IPS-18c (cell line): Measurements from ENCODE around the gene TGFBI.

Source experiments
- H3K4me3 ChIP-seq: 2 replicates; pipeline ENCODE4 v1.7.0; 2013; ENCODE audit warnings: low read depth, mild to moderate bottlenecking, low read length, moderate library complexity; ENCODE audit not compliant: insufficient read depth
- H3K9me3 ChIP-seq: one replicate; pipeline ENCODE4 v1.6.1; 2013; ENCODE audit warnings: mild to moderate bottlenecking, low read length, moderate library complexity; ENCODE audit not compliant: control insufficient read depth, insufficient read depth

The TGFBI gene

DNA sequence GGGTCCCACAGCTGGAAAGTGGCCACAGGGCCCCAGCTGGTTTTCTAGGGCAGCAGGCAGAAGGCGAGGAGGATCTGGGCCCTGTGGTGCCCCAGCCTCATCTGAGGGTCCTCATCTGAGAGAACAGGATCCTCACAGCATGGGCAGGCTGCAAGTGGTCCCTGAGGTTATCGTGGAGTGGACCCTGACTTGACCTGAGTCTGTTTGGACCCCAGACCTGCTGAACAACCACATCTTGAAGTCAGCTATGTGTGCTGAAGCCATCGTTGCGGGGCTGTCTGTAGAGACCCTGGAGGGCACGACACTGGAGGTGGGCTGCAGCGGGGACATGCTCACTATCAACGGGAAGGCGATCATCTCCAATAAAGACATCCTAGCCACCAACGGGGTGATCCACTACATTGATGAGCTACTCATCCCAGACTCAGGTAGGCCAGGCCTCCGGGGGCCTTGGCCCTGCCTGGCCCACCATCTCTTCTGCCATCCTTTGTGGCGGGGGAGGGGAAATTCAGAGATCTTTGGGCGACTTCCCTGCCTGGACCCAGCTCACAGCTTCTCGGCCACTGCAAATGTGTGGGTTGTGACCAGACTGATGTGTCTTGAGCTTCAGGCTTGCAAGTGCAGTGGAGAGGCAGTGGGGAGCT is 24.0 kb downstream of the TGFBI start:
- H3K4me3 ChIP-seq = no peak overlapping the region

GRCh38 chr5:136053336-136054141 is 24.8 kb downstream of the TGFBI start:
- Histone ChIP-seq H3K9me3 (no peaks in the 10 kb centered on the region), H3K4me3 (no peak overlapping the region)

More for the DNA sequence above, 24.0 kb downstream of the TGFBI start:
- no peaks in the 10 kb centered on the region for H3K9me3 ChIP-seq

DNA sequence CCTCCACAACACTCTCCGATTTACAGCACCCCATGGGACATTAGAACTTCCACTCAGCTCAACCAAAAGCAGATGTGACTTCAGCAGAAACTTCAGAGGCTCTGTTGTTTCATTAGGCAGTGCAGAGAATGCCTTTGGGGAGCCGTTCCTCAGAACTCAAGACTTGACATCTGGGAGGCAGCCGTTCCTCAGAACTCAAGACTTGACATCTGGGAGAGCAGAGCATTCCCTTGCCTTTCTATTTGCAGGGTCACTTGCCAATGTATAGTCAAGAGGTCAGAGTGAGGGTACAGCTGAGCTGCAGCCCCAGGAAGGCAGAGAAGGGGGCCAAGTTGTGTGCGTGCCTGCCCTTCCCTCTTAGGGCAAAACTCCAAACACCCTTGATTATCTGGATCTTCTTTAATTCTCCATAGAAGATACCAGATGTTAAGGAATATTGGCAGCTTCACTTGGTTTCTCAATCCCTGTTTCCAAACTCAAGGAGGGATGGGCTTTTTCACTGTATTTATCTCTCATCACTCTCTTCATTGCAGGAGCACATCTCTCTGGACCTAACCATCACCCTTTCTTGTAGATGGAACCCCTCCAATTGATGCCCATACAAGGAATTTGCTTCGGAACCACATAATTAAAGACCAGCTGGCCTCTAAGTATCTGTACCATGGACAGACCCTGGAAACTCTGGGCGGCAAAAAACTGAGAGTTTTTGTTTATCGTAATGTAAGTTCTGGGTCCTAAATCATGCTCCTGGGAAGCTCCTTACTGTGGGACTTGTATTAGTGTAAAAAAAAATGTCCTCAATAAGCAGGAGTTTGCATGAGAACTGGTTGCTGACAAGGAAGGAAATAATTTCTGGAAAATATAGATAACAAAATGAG is 25.6 kb downstream of the TGFBI start:
- H3K4me3 ChIP-seq = no peak overlapping the region
- no peaks in the 10 kb centered on the region for H3K9me3 ChIP-seq

GRCh38 chr5:136055612-136056309 is 27.0 kb downstream of the TGFBI start:
- H3K9me3 ChIP-seq = no peaks in the 10 kb centered on the region
- no peak overlapping the region for H3K4me3 ChIP-seq

GRCh38 chr5:136056336-136056735 is 27.5 kb downstream of the TGFBI start:
- H3K9me3 ChIP-seq = no peaks in the 10 kb centered on the region
- H3K4me3 ChIP-seq = no peak overlapping the region

- no peak overlapping the region for H3K4me3 ChIP-seq
Measured at GRCh38 chr5:136056771-136057335, 28.1 kb downstream of the TGFBI start.

GRCh38 chr5:136057401-136058038 is 28.7 kb downstream of the TGFBI start:
- H3K4me3 ChIP-seq = no peak overlapping the region
- no peaks in the 10 kb centered on the region for H3K9me3 ChIP-seq

More at GRCh38 chr5:136056771-136057335, 28.1 kb downstream of the TGFBI start:
- H3K9me3 ChIP-seq = no peaks in the 10 kb centered on the region

GRCh38 chr5:136058039-136058971 is 29.5 kb downstream of the TGFBI start:
- Histone ChIP-seq H3K4me3 (no peak overlapping the region), H3K9me3 (no peaks in the 10 kb centered on the region)

DNA sequence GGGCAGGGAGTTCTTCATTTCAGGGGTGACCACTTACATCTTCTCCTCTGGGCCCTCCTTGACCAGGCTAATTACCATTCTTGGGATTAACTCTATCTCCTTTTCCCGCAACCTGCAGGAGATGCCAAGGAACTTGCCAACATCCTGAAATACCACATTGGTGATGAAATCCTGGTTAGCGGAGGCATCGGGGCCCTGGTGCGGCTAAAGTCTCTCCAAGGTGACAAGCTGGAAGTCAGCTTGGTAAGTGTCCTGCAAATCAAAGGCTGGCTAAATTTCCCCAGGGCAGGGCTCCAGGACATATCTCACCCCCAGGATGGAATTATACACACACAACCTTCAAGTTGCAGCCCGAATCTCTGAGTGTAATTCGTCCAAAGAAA is 30.2 kb downstream of the TGFBI start:
- H3K9me3 ChIP-seq = no peaks in the 10 kb centered on the region
- H3K4me3 ChIP-seq = no peak overlapping the region

- H3K9me3 ChIP-seq = no peaks in the 10 kb centered on the region
- H3K4me3 ChIP-seq = no peak overlapping the region
Measured at GRCh38 chr5:136060963-136061362, 32.2 kb downstream of the TGFBI start.

- no peak overlapping the region for H3K4me3 ChIP-seq
- no peaks in the 10 kb centered on the region for H3K9me3 ChIP-seq
Measured at GRCh38 chr5:136061630-136062365, 33.0 kb downstream of the TGFBI start.

GRCh38 chr5:136062366-136063274 is 33.8 kb downstream of the TGFBI start:
- no peak overlapping the region for H3K4me3 ChIP-seq
- H3K9me3 ChIP-seq = no peaks in the 10 kb centered on the region

- Histone ChIP-seq H3K4me3 (no peak overlapping the region), H3K9me3 (no peaks in the 10 kb centered on the region)
Measured at GRCh38 chr5:136063778-136064465, 35.1 kb downstream of the TGFBI start.

DNA sequence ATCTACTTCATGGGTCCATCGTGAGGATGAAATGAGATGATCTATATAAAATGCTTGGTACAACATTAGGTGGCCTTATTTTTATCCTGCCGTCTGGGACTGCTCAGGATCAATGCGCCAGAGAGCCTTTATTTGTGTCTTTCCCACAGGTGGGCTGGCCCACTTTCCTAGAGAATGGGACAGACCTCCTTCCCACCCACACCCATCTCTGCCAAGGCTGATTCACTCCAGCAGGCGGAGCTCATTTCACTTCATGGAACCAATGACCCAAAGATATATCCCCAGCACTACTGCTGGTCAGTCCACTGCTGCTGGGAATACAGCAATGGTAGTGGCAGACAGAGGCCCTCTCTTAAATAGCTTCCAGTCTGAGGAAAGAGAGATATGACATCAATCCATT is 35.7 kb downstream of the TGFBI start:
- no peak overlapping the region for H3K4me3 ChIP-seq
- no peaks in the 10 kb centered on the region for H3K9me3 ChIP-seq
